Activated CD4-positive, alpha-beta memory T cell treated with anti-CD3 and anti-CD28 coated beads, Interleukin-2, amount 10 ng/mL, durations not matched to agents 7 days and 5 days (primary cell): Measurements from ENCODE around the gene SCN10A. TPM values are rescaled to one million over a fixed set of nuclear protein-coding genes. Genes with fewer than 3 reads are reported as not detected.

Experiments used
- CTCF ChIA-PET: fragments of 350-600 bp; sonication (Branson Sonifier 250); formaldehyde crosslinking; loops from one replicate; lab custom pipeline; 2021; ENCODE audit warnings: antibody characterized with exemption, inconsistent platforms; lab: Charles Lee
- POLR2A ChIA-PET: fragments of 350-600 bp; sonication (Branson Sonifier 250); formaldehyde crosslinking; loops from one replicate; lab custom pipeline; 2021; ENCODE audit warnings: antibody characterized with exemption; lab: Charles Lee
- DNase-seq: peaks from one replicate; pipeline ENCODE4 v3.0.0-alpha.2; 2020
- H3K27ac Mint-ChIP-seq: one replicate; pipeline ENCODE4 v1.8.0; 2021; ENCODE audit warnings: mild to moderate bottlenecking, mixed read lengths
- H3K27me3 Mint-ChIP-seq: one replicate; pipeline ENCODE4 v1.8.0; 2021; ENCODE audit warnings: mixed read lengths
- H3K36me3 Mint-ChIP-seq: one replicate; pipeline ENCODE4 v1.8.0; 2021; ENCODE audit warnings: low read depth, mixed read lengths
- H3K4me1 Mint-ChIP-seq: one replicate; pipeline ENCODE4 v1.8.0; 2021; ENCODE audit warnings: mixed read lengths
- H3K4me3 Mint-ChIP-seq: one replicate; pipeline ENCODE4 v1.8.0; 2021; ENCODE audit warnings: mild to moderate bottlenecking, mixed read lengths
- H3K9me3 Mint-ChIP-seq: one replicate; pipeline ENCODE4 v1.8.0; 2021; ENCODE audit warnings: mixed read lengths
- total RNA-seq, 2 experiments: library from RNA; stranded (reverse); gene quantifications; one replicate each; pipeline ENCODE4 v1.2.3, GENCODE V29; 2021

SCN10A gene
- total RNA-seq, result not detected

- ChIA-PET CTCF (no interaction called here), POLR2A (no interaction called here)
- Mint-ChIP-seq H3K27ac (no peak within 1 kb of the TSS), H3K36me3 (no peaks in the 10 kb centered on the region), H3K27me3 (peaks cover 6% of the 10 kb centered on the region), H3K9me3 (no peaks in the 10 kb centered on the region), H3K4me1 (no peaks in the 10 kb centered on the region), H3K4me3 (no peak within 1 kb of the TSS)
- DNase-seq, result no peak
Measured at GRCh38 chr3:38816026-38816425, at the start of gene SCN10A. TSS of gene SCN10A (minus strand) at chr3:38816217. CDS start at chr3:38794010, 22,207 bp downstream.

GRCh38 chr3:38853011-38853410 is 37.0 kb upstream of the SCN10A start:
- Mint-ChIP-seq H3K4me1 (no peaks in the 10 kb centered on the region), H3K36me3 (no peaks in the 10 kb centered on the region), H3K4me3 (no peak overlapping the region), H3K27me3 (peaks cover 18% of the 10 kb centered on the region), H3K27ac (no peak overlapping the region), H3K9me3 (no peaks in the 10 kb centered on the region)
- POLR2A ChIA-PET, result no interaction called here
- CTCF ChIA-PET, result interaction anchor here (1.1 kb wide), 1 partner anchor 9 kb away, joined by 3 read pairs; no protein-coding TSS in a partner anchor
- DNase-seq, result no peak

GRCh38 chr3:38843898-38844297 is 27.9 kb upstream of the SCN10A start:
- CTCF ChIA-PET, result interaction anchor here (0.7 to 1.0 kb wide), 5 partner anchors 9 to 197 kb away, joined by 3 to 4 read pairs (median 3); no protein-coding TSS in a partner anchor
- Mint-ChIP-seq H3K27ac (no peak overlapping the region), H3K9me3 (no peaks in the 10 kb centered on the region), H3K36me3 (no peaks in the 10 kb centered on the region), H3K4me1 (no peaks in the 10 kb centered on the region), H3K4me3 (no peak overlapping the region), H3K27me3 (peaks cover 35% of the 10 kb centered on the region)
- DNase-seq, result no peak
- POLR2A ChIA-PET, result no interaction called here

GRCh38 chr3:38842266-38842965 is 26.4 kb upstream of the SCN10A start:
- Mint-ChIP-seq H3K9me3 (no peaks in the 10 kb centered on the region), H3K27ac (no peak overlapping the region), H3K4me3 (no peak overlapping the region), H3K27me3 (peaks cover 40% of the 10 kb centered on the region), H3K4me1 (no peaks in the 10 kb centered on the region), H3K36me3 (no peaks in the 10 kb centered on the region)
- ChIA-PET CTCF (no interaction called here), POLR2A (no interaction called here)
- no peak for DNase-seq

GRCh38 chr3:38840987-38841386 is 25.0 kb upstream of the SCN10A start:
- Mint-ChIP-seq H3K4me1 (no peaks in the 10 kb centered on the region), H3K4me3 (no peak overlapping the region), H3K27me3 (peaks cover 34% of the 10 kb centered on the region), H3K27ac (no peak overlapping the region), H3K36me3 (no peaks in the 10 kb centered on the region), H3K9me3 (no peaks in the 10 kb centered on the region)
- no peak for DNase-seq
- CTCF ChIA-PET, result interaction anchor here (1.1 kb wide), 1 partner anchor 320 kb away, joined by 3 read pairs; no protein-coding TSS in a partner anchor
- POLR2A ChIA-PET, result no interaction called here

GRCh38 chr3:38837358-38837757 is 21.3 kb upstream of the SCN10A start:
- H3K36me3 Mint-ChIP-seq, result no peaks in the 10 kb centered on the region
- H3K4me3 Mint-ChIP-seq, result no peak overlapping the region
- no peak for DNase-seq
- CTCF ChIA-PET, result no interaction called here
- peaks cover 15% of the 10 kb centered on the region for H3K4me1 Mint-ChIP-seq
- no peaks in the 10 kb centered on the region for H3K9me3 Mint-ChIP-seq
- H3K27ac Mint-ChIP-seq, result no peak overlapping the region
- H3K27me3 Mint-ChIP-seq, result peaks cover 16% of the 10 kb centered on the region
- POLR2A ChIA-PET, result no interaction called here

GRCh38 chr3:38836561-38836960 is 20.5 kb upstream of the SCN10A start:
- Mint-ChIP-seq H3K4me3 (no peak overlapping the region), H3K36me3 (no peaks in the 10 kb centered on the region), H3K27me3 (peaks cover 16% of the 10 kb centered on the region), H3K4me1 (peaks cover 15% of the 10 kb centered on the region), H3K27ac (no peak overlapping the region), H3K9me3 (no peaks in the 10 kb centered on the region)
- ChIA-PET POLR2A (no interaction called here), CTCF (no interaction called here)
- DNase-seq, result no peak

GRCh38 chr3:38835939-38836338 is 19.9 kb upstream of the SCN10A start:
- no peaks in the 10 kb centered on the region for H3K36me3 Mint-ChIP-seq
- CTCF ChIA-PET, result no interaction called here
- peaks cover 15% of the 10 kb centered on the region for H3K4me1 Mint-ChIP-seq
- H3K27me3 Mint-ChIP-seq, result peaks cover 16% of the 10 kb centered on the region
- POLR2A ChIA-PET, result no interaction called here
- no peaks in the 10 kb centered on the region for H3K9me3 Mint-ChIP-seq
- no peak overlapping the region for H3K27ac Mint-ChIP-seq
- no peak for DNase-seq
- no peak overlapping the region for H3K4me3 Mint-ChIP-seq

GRCh38 chr3:38834717-38835116 is 18.7 kb upstream of the SCN10A start:
- CTCF ChIA-PET, result interaction anchor here (0.5 to 1.0 kb wide), 2 partner anchors 131 to 165 kb away, joined by 3 read pairs; no protein-coding TSS in a partner anchor
- H3K4me3 Mint-ChIP-seq, result no peak overlapping the region
- peaks cover 12% of the 10 kb centered on the region for H3K27me3 Mint-ChIP-seq
- no peaks in the 10 kb centered on the region for H3K36me3 Mint-ChIP-seq
- no peaks in the 10 kb centered on the region for H3K9me3 Mint-ChIP-seq
- DNase-seq, result no peak
- POLR2A ChIA-PET, result no interaction called here
- peaks cover 15% of the 10 kb centered on the region for H3K4me1 Mint-ChIP-seq
- no peak overlapping the region for H3K27ac Mint-ChIP-seq

GRCh38 chr3:38834110-38834509 is 18.1 kb upstream of the SCN10A start:
- Mint-ChIP-seq H3K36me3 (no peaks in the 10 kb centered on the region), H3K27me3 (peaks cover 10% of the 10 kb centered on the region), H3K4me3 (no peak overlapping the region), H3K4me1 (peaks cover 15% of the 10 kb centered on the region), H3K27ac (peak overlapping the region; percentile 16), H3K9me3 (no peaks in the 10 kb centered on the region)
- ChIA-PET POLR2A (no interaction called here), CTCF (interaction anchor here (0.5 to 1.0 kb wide), 2 partner anchors 130 to 166 kb away, joined by 3 read pairs; no protein-coding TSS in a partner anchor)
- peak; percentile 62 for DNase-seq

GRCh38 chr3:38829404-38829803 is 13.4 kb upstream of the SCN10A start:
- ChIA-PET POLR2A (no interaction called here), CTCF (no interaction called here)
- H3K4me3 Mint-ChIP-seq, result no peak overlapping the region
- H3K27me3 Mint-ChIP-seq, result peaks cover 4% of the 10 kb centered on the region
- H3K4me1 Mint-ChIP-seq, result peaks cover 8% of the 10 kb centered on the region
- no peak for DNase-seq
- no peaks in the 10 kb centered on the region for H3K36me3 Mint-ChIP-seq
- H3K9me3 Mint-ChIP-seq, result no peaks in the 10 kb centered on the region
- no peak overlapping the region for H3K27ac Mint-ChIP-seq

GRCh38 chr3:38828681-38829080 is 12.7 kb upstream of the SCN10A start:
- H3K4me1 Mint-ChIP-seq, result peaks cover 2% of the 10 kb centered on the region
- no peak for DNase-seq
- no peaks in the 10 kb centered on the region for H3K9me3 Mint-ChIP-seq
- ChIA-PET CTCF (no interaction called here), POLR2A (interaction anchor here (0.6 kb wide), 1 partner anchor 1567 kb away, joined by 3 read pairs; no protein-coding TSS in a partner anchor)
- no peak overlapping the region for H3K27ac Mint-ChIP-seq
- H3K27me3 Mint-ChIP-seq, result peaks cover 8% of the 10 kb centered on the region
- H3K4me3 Mint-ChIP-seq, result no peak overlapping the region
- H3K36me3 Mint-ChIP-seq, result no peaks in the 10 kb centered on the region

GRCh38 chr3:38827791-38828190 is 11.8 kb upstream of the SCN10A start:
- Mint-ChIP-seq H3K27ac (no peak overlapping the region), H3K4me1 (no peaks in the 10 kb centered on the region), H3K9me3 (no peaks in the 10 kb centered on the region), H3K27me3 (peaks cover 8% of the 10 kb centered on the region), H3K36me3 (no peaks in the 10 kb centered on the region), H3K4me3 (no peak overlapping the region)
- CTCF ChIA-PET, result interaction anchor here (1.5 kb wide), 1 partner anchor 16 kb away, joined by 4 read pairs; no protein-coding TSS in a partner anchor
- POLR2A ChIA-PET, result no interaction called here
- DNase-seq, result no peak

GRCh38 chr3:38826001-38826400 is 10.0 kb upstream of the SCN10A start:
- H3K27me3 Mint-ChIP-seq, result peaks cover 14% of the 10 kb centered on the region
- no peaks in the 10 kb centered on the region for H3K4me1 Mint-ChIP-seq
- no peak overlapping the region for H3K4me3 Mint-ChIP-seq
- CTCF ChIA-PET, result no interaction called here
- no peaks in the 10 kb centered on the region for H3K9me3 Mint-ChIP-seq
- POLR2A ChIA-PET, result no interaction called here
- no peak for DNase-seq
- H3K27ac Mint-ChIP-seq, result no peak overlapping the region
- H3K36me3 Mint-ChIP-seq, result no peaks in the 10 kb centered on the region
